Activated effector memory CD4-positive, alpha-beta T cell treated with anti-CD3 and anti-CD28 coated beads, Interleukin-2, amount 50 U/mL, for 16 hours (primary cell): Measurements from ENCODE around the gene PIM3.

Experiments used
- DNase-seq: peaks from one replicate; pipeline ENCODE4 v3.0.0-alpha.2; 2020

The PIM3 gene

GRCh38 chr22:49956914-49957825, 3.4 kb upstream of the PIM3 start:
- no peak for DNase-seq

- DNase-seq = no peak
These were observed 2.7 kb upstream of the PIM3 start for GRCh38 chr22:49957826-49958365.

GRCh38 chr22:49958366-49958921, 2.1 kb upstream of the PIM3 start:
- no peak for DNase-seq

GRCh38 chr22:49958931-49959781, 1.4 kb upstream of the PIM3 start:
- no peak for DNase-seq

- peak; percentile 77 for DNase-seq
These were observed 802 bp upstream of the PIM3 start for GRCh38 chr22:49959782-49960158.

- peak; percentile 80 for DNase-seq
These were observed 531 bp downstream of the PIM3 start for GRCh38 chr22:49961005-49961600.

- DNase-seq = no peak
These were observed 1.0 kb downstream of the PIM3 start for GRCh38 chr22:49961601-49962011.

GRCh38 chr22:49962012-49962750, 1.6 kb downstream of the PIM3 start:
- peak; percentile 96 for DNase-seq

- no peak for DNase-seq
These were observed 2.4 kb downstream of the PIM3 start for GRCh38 chr22:49962751-49963646.

- peak; percentile 68 for DNase-seq
These were observed 3.1 kb downstream of the PIM3 start for GRCh38 chr22:49963647-49964026.

- DNase-seq = peak; percentile 74
These were observed 3.8 kb downstream of the PIM3 start for GRCh38 chr22:49964136-49965090.

- peak; percentile 67 for DNase-seq
These were observed 4.8 kb downstream of the PIM3 start for GRCh38 chr22:49965091-49966040.

GRCh38 chr22:49966041-49966773, 5.6 kb downstream of the PIM3 start:
- peak; percentile 65 for DNase-seq

- DNase-seq = peak; percentile 71
These were observed 6.5 kb downstream of the PIM3 start for GRCh38 chr22:49966774-49967705.

GRCh38 chr22:49967706-49968208, 7.2 kb downstream of the PIM3 start:
- peak; percentile 61 for DNase-seq

- DNase-seq = peak; percentile 70
These were observed 7.8 kb downstream of the PIM3 start for GRCh38 chr22:49968313-49968830.
